Esophagus muscularis mucosa (tissue), 3 donors: ENCODE measurements around the gene TMEM156.

Experiments
- POLR2A ChIP-seq: fragments of 450-650 bp; IDR thresholded peaks from one replicate; pipeline ENCODE4 v1.6.1; 2017; ENCODE audit warnings: antibody characterized with exemption, moderate library complexity, mild to moderate bottlenecking, low read depth
- TF ChIP-seq, protein P1 (sequence below), 3 experiments: fragments of 200-600 bp in 2 of 3; fragments of 450-650 bp in 1 of 3; sonication (generic) in 2 of 3; IDR thresholded peaks; one replicate each; pipeline ENCODE4 v1.5.1; 2017 to 2019; ENCODE audit warnings: antibody characterized with exemption in 3 of 3, mild to moderate bottlenecking in 2 of 3, moderate library complexity in 1 of 3

DNA sequence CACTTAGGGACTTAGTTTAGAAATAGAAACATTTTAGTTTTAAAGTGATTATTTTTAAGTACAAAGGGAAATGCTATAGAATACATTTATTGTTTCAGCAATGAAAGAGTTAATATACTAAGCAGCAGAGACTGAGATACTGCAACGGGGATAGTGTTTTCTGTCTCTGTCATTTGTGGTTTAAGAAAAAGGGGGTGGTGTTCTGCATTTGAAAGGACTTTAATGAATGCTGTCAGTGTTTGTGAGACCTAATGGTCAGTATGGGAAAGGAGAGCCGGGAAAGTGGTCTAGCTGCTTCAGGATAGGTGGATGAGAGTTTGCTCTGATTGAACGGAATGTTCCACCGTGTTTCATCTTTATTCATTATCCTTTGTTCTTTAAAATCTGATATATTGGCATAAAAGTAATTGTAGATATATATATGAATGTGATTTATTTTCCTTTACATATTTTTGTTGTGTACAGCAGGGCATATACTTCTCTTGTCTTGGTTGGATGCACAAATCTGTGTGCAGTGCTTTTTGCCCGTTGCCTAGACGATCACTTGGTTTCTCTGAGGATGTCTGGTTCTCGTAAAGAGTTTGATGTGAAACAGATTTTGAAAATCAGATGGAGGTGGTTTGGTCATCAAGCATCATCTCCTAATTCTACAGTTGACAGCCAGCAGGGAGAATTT, 30.0 kb upstream of the TMEM156 start, which contains the start of gene KLHL5:
- TF ChIP-seq, protein P1, sequence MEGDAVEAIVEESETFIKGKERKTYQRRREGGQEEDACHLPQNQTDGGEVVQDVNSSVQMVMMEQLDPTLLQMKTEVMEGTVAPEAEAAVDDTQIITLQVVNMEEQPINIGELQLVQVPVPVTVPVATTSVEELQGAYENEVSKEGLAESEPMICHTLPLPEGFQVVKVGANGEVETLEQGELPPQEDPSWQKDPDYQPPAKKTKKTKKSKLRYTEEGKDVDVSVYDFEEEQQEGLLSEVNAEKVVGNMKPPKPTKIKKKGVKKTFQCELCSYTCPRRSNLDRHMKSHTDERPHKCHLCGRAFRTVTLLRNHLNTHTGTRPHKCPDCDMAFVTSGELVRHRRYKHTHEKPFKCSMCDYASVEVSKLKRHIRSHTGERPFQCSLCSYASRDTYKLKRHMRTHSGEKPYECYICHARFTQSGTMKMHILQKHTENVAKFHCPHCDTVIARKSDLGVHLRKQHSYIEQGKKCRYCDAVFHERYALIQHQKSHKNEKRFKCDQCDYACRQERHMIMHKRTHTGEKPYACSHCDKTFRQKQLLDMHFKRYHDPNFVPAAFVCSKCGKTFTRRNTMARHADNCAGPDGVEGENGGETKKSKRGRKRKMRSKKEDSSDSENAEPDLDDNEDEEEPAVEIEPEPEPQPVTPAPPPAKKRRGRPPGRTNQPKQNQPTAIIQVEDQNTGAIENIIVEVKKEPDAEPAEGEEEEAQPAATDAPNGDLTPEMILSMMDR (IDR thresholded peaks at IDR 0.05): no peak
- TF ChIP-seq POLR2A: no peak
